Lower lobe of right lung (tissue), 2 donors: ENCODE measurements around the gene AEBP2. TPM values are rescaled to one million over a fixed set of nuclear protein-coding genes. Genes with fewer than 3 reads are reported as not detected.

ENCODE experiments used
- ATAC-seq, 2 donors: fragments of 200-7000 bp; cut with Tn5 transposase; one replicate each; pipeline ENCODE4 v1.9.1; 2020 to 2022; ENCODE audit warnings: mild to moderate bottlenecking in 2 of 2, moderate library complexity in 2 of 2
- DNase-seq: peaks from one replicate; pipeline ENCODE4 v3.0.0-alpha.2; 2020
- H3K27ac ChIP-seq: fragments of 200-600 bp; one replicate; pipeline ENCODE4 v1.8.0; 2022
- H3K27me3 ChIP-seq: fragments of 200-600 bp; one replicate; pipeline ENCODE4 v1.8.0; 2022; ENCODE audit warnings: low read depth
- H3K36me3 ChIP-seq: fragments of 200-600 bp; one replicate; pipeline ENCODE4 v1.8.0; 2022; ENCODE audit warnings: mild to moderate bottlenecking
- H3K4me1 ChIP-seq: fragments of 200-600 bp; one replicate; pipeline ENCODE4 v1.8.0; 2022
- H3K4me3 ChIP-seq: fragments of 200-600 bp; one replicate; pipeline ENCODE4 v1.8.0; 2022; ENCODE audit warnings: mild to moderate bottlenecking
- H3K9me3 ChIP-seq: fragments of 200-600 bp; one replicate; pipeline ENCODE4 v1.8.0; 2022
- intact Hi-C: fragments of 100-400 bp; cut with DNase I; formaldehyde crosslinking; loops from one replicate; pipeline ENCODE4 v1.11.0; 2022
- total RNA-seq: library from RNA; stranded (reverse); fragmentation: NEBNext Ultra II Directional; extraction: Animal tissue kit (Norgen Biotek cat#: 25700); gene quantifications from one replicate; pipeline ENCODE4 v1.2.1, GENCODE V29; 2021
- TF ChIP-seq, protein P1 (sequence below): fragments of 200-600 bp; IDR thresholded peaks from one replicate; pipeline ENCODE4 v1.8.0; 2022; ENCODE audit warnings: antibody characterized with exemption, mild to moderate bottlenecking
- donor health status: DM: no; HTN: yes; CAD: no; lungs with severe emphysema.

The AEBP2 gene
- total RNA-seq, 1 donor from 2014 or later = 36.7 TPM

DNA sequence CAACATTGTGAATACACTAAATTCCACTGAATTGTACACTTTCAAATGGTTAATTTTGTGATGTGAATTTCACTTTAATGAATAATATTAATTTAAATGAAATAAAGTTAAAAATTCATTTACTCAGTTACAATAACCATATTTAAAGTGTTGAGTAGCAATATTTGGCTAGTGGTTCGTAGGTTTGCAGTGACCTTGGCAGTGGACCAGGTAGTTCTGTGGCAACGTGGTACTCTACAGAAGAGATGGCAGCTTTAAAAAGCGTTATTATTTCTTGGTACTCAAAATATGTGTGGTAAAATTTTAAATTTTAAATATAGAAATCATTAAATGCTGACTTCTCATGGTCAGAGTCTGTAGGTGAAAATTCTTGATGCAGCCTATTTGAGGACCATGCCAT is 51.6 kb downstream of the AEBP2 start:
- Histone ChIP-seq H3K4me1 (peaks cover 6% of the 10 kb centered on the region), H3K9me3 (no peaks in the 10 kb centered on the region), H3K4me3 (no peak overlapping the region), H3K36me3 (peaks cover 21% of the 10 kb centered on the region), H3K27ac (no peak overlapping the region), H3K27me3 (no peaks in the 10 kb centered on the region)
- DNase-seq = no peak
- TF ChIP-seq, protein P1, sequence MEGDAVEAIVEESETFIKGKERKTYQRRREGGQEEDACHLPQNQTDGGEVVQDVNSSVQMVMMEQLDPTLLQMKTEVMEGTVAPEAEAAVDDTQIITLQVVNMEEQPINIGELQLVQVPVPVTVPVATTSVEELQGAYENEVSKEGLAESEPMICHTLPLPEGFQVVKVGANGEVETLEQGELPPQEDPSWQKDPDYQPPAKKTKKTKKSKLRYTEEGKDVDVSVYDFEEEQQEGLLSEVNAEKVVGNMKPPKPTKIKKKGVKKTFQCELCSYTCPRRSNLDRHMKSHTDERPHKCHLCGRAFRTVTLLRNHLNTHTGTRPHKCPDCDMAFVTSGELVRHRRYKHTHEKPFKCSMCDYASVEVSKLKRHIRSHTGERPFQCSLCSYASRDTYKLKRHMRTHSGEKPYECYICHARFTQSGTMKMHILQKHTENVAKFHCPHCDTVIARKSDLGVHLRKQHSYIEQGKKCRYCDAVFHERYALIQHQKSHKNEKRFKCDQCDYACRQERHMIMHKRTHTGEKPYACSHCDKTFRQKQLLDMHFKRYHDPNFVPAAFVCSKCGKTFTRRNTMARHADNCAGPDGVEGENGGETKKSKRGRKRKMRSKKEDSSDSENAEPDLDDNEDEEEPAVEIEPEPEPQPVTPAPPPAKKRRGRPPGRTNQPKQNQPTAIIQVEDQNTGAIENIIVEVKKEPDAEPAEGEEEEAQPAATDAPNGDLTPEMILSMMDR = no peak
- no peak for ATAC-seq
- intact Hi-C loops = no loop called here

DNA sequence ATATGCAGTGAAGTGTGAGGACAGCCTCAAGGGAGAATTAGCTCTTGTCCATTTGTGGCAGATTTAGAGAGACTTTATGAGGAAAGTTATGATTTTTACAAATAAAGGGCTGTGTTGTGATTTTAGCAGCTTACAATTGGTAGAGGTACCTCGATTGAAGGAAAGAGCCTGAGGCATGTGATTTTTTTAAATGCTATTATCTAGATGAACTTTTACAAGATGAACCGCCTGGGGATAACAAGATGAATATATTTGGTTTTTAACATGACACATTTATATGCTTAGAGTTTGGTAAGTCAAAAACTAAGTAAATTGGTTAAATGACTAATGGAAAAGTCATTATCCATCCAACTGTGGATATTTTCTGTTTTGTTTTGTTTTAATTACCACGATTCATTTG is 52.6 kb downstream of the AEBP2 start:
- H3K4me1 ChIP-seq = peaks cover 6% of the 10 kb centered on the region
- intact Hi-C loops = no loop called here
- TF ChIP-seq, protein P1 = no peak
- H3K9me3 ChIP-seq = no peaks in the 10 kb centered on the region
- no peaks in the 10 kb centered on the region for H3K27me3 ChIP-seq
- DNase-seq (no peak), ATAC-seq (no peak)
- no peak overlapping the region for H3K27ac ChIP-seq
- peaks cover 27% of the 10 kb centered on the region for H3K36me3 ChIP-seq
- no peak overlapping the region for H3K4me3 ChIP-seq

DNA sequence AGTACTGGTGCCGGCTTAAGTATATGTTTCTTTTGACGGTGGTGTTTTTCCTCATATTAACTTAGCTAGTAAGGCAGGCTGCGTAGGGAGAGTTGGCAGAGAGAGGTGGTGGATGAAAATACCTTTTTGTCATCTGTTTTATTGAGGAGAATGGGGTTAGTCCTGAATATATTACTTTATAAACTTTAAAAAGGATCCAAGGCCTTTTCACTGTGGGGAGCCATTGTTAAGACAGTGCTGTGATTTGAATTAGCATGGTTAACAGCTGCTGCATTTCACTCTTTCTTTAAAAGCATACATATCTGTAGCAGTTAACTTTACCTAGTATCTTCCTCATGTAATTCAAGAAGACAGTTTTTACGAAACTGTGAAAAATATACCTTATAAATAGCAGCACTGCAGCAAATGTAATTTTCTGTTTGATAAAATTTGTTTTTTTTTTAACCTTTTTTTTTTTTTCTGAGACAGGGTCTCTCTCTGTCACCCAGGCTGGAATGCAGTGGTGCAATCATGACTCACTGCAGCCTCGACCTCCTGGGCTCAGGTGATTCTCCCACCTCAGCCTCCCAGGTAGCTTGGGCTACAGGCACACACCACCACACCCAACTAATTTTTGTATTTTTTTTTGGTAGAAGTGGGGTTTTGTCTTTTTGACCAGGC is 57.1 kb downstream of the AEBP2 start:
- H3K9me3 ChIP-seq = no peaks in the 10 kb centered on the region
- intact Hi-C loops = no loop called here
- no peaks in the 10 kb centered on the region for H3K27me3 ChIP-seq
- no peak overlapping the region for H3K4me3 ChIP-seq
- ATAC-seq = no peak
- H3K27ac ChIP-seq = no peak overlapping the region
- no peak for DNase-seq
- TF ChIP-seq, protein P1 = no peak
- peaks cover 44% of the 10 kb centered on the region for H3K36me3 ChIP-seq
- H3K4me1 ChIP-seq = peaks cover 3% of the 10 kb centered on the region

DNA sequence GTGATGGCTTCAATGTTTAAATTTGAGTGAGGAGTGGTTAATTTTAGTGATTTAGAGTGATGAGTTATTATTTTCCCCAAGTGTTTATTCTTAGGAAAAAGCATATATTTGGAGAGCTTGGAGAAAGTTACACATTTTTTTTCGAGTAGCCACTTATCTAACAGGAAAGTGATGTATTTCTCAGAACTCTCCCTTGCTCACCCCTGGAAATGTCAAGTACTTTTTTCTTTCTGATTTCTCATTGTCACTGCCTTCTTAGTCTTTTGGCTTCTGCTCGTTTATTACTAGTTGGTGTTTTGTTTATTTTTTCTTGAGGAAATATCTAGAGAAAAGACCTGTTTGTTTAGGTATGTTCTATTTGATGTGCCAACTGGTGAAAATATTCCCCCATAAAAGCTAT is 58.8 kb downstream of the AEBP2 start:
- peaks cover 52% of the 10 kb centered on the region for H3K36me3 ChIP-seq
- no peaks in the 10 kb centered on the region for H3K9me3 ChIP-seq
- intact Hi-C loops = no loop called here
- TF ChIP-seq, protein P1 = no peak
- no peaks in the 10 kb centered on the region for H3K27me3 ChIP-seq
- peaks cover 3% of the 10 kb centered on the region for H3K4me1 ChIP-seq
- H3K4me3 ChIP-seq = no peak overlapping the region
- DNase-seq (no peak), ATAC-seq (peak in 1 of 2 donors; percentile 55)
- no peak overlapping the region for H3K27ac ChIP-seq

DNA sequence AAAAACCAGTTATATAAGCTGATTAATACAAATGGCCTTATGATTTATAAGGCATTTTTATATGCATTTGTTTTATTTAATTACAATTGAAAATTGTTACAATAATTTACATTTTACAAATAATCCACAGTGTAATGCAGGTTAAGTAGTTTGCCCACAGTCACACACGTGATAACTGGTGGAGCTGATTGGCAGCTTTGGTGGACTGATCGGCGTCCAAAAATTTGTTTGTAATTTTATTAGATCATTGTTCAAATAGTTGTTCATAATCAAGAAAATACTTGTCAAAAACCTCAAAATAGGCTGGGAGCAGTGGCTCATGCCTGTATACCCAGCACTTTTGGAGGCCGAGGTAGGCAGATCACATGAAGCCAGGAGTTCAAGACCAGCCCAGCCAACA is 59.7 kb downstream of the AEBP2 start:
- Histone ChIP-seq H3K27ac (no peak overlapping the region), H3K4me1 (peaks cover 3% of the 10 kb centered on the region), H3K9me3 (no peaks in the 10 kb centered on the region), H3K36me3 (peaks cover 53% of the 10 kb centered on the region), H3K27me3 (no peaks in the 10 kb centered on the region), H3K4me3 (no peak overlapping the region)
- TF ChIP-seq, protein P1 = no peak
- DNase-seq = no peak
- ATAC-seq = no peak
- intact Hi-C loops = no loop called here
